HG03135 (cell line): ENCODE results near the gene SIGLEC7.

Source experiments
- ATAC-seq: cut with Tn5 transposase; IDR thresholded peaks from one replicate; pipeline ENCODE4 v1.9.1; 2021; ENCODE audit warnings: mild to moderate bottlenecking, moderate library complexity; ENCODE audit not compliant: unreplicated experiment

SIGLEC7 gene

DNA sequence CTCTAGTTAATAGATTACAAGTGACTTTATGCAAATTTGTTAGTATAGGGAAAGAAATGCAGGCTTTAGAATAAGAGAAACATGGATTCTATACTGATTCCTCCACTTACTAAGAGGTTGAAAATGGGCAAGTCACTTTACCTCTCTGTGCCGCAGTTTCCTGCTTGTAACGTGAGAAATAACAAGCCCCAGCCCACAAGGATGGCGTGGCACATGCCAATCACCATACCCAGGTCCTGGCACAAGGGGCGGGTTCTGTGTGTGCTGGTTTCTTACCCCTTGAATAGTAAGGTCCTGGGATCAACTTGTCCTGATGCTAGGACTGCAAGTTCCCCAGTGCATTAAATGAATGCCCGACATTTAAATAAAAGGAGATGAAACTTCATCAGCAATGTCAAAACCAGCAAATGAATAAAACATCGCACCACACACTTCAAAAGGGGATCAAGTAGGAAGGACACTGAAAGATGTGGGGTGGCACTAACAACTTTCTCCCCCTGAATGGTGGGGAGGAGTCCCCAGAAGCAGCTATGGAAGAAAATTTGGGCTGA, 25.3 kb upstream of the SIGLEC7 start:
- no peak for ATAC-seq

DNA sequence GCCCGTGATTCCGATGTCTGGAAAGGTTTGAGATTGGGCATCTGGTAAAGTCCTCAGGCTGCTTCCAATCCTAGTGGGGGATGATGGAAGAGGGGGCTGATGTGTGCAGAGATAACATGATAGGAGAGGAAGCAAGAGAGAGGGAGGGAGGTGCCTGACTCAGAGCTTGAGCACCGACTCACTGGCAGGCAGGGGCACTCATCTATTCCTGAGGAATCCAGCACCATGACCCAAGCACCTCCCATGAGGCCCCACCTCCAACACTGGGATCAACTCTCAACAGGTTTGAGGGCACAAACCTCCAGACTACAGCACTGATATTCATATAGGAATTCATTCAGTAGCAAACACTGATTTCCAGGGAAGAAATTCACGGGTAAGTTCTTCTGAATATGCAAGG, 23.0 kb upstream of the SIGLEC7 start:
- ATAC-seq, result no peak

DNA sequence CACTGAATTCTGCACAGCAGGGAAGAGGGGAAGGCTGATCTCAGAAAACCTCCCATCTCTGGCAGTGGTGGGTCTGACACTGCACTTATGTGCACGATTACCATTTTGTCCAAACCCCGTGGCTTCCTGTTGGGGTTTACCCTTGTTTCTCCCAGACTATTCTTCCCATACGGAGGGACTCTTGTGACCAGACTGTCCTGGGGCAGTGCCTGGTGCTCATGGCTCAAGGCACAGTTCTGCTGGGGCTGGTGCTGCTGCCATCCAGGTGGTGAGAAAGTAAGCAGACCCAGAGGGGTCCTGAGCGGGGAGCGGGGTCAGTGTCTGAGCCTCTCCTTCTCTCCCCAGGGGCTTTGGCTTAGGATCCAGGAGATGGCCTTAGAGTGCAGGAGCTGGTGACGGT, 22.5 kb upstream of the SIGLEC7 start:
- no peak for ATAC-seq

DNA sequence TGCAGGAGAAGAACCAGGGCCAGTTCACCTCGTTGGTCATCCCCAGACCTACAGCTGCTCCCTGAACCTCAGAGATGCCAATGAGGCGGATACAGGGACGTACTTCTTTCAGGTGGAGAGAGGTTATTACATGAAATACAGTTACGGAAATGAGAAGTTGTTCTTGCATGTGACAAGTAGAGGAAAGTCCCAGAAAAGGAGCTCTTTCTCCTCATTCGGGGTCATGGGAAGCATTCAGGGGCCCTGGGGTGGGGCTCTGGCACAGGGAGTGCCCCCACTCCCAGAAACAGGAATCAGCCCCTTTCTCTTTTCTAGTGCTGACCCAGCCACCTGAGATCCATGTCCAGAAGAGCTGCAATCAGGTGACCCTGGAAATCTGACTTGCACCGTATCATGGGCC, 21.9 kb upstream of the SIGLEC7 start:
- ATAC-seq, result no peak

DNA sequence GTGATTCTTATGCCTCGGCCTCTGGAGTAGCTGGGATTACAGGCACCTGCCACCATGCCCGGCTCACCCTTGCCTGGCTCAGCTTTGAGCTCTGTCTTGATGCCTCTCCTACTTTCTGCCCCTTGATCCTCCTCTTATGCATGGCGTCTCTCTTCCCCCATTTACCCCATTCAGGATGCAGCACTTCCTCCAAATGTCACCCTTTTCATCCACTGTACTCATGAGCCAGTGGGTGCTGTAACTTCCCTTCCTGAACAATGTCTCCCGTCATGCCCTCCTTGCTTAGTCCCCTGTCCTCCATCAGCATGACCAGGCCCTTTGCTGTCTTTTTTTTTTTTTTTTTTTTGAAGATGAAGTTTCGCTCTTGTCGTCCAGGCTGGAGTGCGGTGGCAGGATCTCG, 20.8 kb upstream of the SIGLEC7 start:
- no peak for ATAC-seq

DNA sequence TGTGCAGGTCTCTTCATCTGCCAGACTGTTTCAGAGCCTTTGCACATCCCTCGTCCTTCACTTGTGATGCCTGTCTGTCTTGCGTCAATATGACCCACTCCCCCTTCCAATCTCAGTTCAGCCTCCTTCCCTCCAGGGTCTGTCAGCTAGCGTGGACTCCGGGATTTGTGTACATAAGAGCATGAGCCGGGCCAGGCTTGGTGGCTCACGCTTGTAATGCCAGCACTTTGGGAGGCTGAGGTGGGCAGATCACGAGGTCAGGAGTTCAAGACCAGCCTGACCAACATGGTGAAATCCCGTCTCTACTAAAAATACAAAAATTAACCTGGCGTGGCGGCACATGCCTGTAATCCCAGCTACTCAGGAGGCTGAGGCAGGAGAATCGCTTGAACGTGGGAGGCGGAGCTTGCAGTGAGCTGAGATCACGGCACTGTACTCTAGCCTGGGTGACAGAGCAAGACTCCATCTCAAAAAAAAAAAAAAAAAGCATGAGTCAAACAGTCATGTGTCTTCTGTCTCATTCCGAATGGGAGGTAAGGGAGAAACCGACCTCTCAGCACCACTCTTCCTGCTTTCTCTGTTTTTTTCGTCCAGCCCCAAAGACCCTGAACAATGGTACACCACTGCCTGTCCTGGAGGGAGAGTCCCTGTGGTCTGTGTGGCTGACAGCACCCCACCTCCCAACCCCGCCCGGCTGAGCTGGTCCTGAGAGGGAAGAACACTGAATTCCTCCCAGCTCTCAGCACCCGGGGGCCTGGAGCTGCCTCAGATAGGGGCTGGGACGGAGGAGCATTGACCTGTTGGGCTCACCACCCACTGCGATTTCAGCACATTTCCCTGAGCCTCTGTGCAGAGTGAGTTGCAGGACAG, 19.8 kb upstream of the SIGLEC7 start:
- ATAC-seq, result no peak

DNA sequence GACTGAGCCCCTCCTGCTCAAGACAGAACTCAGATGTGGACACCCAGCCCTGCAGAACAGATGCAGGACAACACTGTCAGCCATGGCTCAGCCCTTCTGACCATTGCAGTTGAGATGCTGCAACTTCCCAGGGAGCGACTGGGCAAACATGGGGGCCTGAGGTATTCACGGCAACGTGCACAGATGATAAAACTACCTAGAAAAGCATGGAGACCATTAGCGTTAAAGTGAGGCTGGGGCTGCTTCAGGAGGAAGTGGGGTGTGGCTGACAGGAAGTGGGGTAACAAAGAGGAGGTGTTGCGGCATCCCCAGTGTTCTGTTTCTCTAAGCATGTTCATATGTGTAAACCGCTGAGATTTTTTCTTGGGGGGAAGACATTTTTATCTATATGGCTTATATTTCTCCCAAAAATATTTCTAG, 18.7 kb upstream of the SIGLEC7 start:
- ATAC-seq, result no peak

DNA sequence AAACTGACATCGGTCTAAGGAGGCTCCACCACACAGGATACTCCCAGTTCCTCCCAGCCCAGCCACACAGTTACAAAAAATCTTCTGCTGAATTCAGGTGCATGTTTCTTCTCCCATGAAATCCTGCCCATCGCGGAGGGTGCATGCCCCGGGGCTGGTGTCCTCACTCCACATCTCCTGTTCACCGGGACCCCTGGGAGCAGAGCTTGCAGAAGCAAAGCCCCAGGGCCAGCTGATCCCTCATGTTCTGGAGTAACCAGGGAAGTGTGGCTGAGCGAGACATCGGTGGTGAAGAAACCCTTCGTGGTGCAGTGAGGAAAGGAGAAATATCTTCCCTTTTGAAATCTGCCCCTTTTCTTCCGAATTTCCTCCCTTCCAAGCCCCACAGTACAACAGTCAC, 18.3 kb upstream of the SIGLEC7 start:
- no peak for ATAC-seq

DNA sequence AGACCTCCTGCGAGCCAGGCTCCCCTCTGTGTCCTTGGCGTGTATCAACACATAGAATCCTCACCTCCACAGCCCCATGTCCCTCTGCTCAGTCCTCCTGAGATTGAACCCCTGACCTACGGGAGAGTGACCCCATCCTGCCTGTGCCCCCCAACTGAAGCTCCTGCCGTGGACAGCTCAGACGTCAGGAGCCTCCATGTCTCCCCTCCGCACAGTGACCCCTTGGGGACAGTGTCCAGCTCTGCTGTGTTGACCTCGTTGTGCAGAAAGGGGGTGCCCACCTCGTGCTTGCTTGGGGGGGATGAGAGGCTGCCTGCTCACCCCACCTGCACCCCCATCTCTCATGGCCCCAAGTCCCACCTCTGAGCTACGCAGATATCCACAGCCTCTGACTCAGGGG, 17.9 kb upstream of the SIGLEC7 start:
- ATAC-seq, result no peak

DNA sequence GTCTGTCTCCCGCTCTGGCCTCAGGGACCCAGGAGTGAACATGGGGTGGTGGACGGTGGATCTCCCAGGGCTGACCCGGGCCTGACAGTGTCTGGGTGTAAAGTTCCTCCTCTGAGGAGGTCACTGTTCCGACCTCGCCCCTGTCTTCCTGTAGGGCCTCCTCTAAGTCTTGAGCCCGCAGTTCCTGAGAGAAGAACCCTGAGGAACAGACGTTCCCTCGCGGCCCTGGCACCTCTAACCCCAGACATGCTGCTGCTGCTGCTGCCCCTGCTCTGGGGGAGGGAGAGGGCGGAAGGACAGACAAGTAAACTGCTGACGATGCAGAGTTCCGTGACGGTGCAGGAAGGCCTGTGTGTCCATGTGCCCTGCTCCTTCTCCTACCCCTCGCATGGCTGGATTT, 17.4 kb upstream of the SIGLEC7 start, which contains the start of gene SIGLEC9:
TSS of gene SIGLEC9 (plus strand) at position 178 of the 400 bp plus-strand sequence. CDS start at position 247, 69 bp downstream.
- no peak for ATAC-seq

DNA sequence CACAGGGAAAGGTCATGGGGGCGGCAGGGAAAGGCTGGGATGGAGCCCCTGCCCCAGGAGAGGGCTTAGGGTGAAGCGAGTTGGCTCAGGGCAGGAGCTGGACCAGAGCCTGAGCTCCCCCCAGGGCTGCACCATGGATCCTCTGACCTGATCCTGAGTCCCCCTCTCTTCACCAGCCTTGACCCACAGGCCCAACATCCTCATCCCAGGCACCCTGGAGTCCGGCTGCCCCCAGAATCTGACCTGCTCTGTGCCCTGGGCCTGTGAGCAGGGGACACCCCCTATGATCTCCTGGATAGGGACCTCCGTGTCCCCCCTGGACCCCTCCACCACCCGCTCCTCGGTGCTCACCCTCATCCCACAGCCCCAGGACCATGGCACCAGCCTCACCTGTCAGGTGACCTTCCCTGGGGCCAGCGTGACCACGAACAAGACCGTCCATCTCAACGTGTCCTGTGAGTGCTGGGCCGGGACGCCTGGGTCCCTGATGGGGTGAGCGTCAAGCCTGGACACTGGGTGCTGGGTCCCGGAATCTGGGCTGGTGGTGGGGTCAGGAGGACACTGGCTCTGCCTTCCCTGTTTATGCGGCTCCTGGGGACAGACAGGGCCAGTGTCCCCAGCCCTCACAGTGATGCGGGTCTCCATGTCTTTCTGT, 16.6 kb upstream of the SIGLEC7 start:
- ATAC-seq, result no peak

DNA sequence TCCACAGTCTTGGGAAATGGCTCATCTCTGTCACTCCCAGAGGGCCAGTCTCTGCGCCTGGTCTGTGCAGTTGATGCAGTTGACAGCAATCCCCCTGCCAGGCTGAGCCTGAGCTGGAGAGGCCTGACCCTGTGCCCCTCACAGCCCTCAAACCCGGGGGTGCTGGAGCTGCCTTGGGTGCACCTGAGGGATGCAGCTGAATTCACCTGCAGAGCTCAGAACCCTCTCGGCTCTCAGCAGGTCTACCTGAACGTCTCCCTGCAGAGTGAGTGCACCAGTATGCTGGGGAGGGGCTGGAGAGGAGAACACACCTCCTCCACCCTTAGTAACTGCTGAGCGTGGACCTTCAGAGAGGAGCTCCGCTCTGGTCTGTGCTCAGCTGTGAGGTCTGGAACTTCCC, 15.1 kb upstream of the SIGLEC7 start:
- ATAC-seq, result no peak

DNA sequence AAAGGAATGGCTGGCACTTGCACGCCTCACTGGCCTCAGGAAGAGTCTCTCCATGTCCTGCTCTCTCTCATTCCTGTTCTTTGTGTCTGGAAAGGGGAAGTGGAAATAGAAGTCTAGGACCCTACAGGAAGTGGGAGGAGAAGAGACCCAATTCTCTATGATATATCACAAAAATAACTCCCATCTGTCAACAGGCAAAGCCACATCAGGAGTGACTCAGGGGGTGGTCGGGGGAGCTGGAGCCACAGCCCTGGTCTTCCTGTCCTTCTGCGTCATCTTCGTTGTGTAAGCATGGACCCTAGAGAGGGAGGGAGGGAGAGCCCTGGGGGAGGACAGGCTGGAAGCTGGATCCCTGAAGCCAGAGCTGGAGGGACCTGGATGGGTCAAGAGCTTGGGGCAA, 14.3 kb upstream of the SIGLEC7 start:
- ATAC-seq, result no peak

DNA sequence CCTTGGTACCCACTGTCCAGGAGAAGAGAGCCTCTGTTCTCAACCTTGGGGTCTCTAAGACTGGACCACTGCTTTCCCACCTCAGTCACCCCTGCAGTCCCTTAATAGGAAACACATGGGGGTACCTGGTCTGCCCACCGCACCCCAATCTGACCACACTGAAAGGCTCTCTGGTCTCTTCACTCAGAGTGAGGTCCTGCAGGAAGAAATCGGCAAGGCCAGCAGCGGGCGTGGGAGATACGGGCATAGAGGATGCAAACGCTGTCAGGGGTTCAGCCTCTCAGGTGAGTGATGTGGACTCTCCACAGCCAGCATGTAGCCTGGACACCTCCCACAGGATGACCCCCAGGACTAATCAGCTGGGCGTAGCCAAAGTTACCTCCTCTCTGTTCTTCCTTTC, 13.9 kb upstream of the SIGLEC7 start:
- no peak for ATAC-seq

DNA sequence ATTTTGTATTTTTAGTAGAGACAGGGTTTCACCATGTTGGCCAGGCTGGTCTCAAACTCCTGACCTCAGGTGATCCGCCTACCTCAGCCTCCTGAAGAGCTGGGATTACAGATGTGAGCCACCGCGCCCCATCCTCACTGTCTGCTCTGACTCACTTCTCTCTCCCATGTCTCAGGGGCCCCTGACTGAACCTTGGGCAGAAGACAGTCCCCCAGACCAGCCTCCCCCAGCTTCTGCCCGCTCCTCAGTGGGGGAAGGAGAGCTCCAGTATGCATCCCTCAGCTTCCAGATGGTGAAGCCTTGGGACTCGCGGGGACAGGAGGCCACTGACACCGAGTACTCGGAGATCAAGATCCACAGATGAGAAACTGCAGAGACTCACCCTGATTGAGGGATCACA, 12.4 kb upstream of the SIGLEC7 start:
- no peak for ATAC-seq

DNA sequence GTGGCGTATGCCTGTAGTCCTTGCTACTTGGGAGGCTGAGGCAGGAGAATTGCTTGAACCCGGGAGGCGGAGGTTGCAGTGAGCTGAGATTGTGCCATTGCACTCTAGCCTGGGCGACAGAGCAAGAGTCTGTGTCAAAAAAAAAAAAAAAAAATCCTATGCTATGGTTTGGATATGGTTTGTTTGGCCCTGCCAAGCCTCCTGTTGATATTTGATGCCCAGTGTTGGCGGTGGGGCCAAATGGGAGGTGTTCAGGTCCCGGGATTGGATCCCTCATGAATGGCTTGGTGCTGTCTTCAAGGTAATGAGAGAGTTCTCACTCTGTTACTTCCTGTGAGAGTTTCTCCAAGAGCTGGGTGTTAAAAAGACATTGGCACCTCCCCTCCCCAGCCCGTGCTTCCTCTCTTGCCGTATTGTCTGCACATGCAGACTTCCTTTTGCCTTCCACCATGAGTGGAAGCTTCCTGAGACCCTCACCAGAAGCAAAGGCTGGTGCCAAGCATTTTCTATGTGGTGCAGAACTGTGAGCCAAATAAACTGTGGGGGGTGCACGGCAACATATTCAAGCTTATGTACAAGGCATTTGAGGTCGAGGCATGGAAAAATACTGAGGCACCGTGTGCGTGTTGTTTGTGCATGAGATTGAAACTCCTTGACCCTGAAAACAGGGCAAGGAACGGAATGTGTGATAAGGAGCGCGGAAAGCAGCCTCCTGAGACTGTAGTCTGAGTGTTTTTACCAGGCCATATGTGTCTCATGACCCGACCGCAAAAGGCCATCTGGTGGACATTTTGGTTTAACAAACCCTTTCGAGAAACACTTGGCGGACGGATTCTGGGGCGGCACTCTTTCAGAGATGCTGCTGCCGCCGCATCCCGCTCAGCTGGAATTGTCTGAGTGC, 10.1 kb upstream of the SIGLEC7 start:
- ATAC-seq, result no peak

DNA sequence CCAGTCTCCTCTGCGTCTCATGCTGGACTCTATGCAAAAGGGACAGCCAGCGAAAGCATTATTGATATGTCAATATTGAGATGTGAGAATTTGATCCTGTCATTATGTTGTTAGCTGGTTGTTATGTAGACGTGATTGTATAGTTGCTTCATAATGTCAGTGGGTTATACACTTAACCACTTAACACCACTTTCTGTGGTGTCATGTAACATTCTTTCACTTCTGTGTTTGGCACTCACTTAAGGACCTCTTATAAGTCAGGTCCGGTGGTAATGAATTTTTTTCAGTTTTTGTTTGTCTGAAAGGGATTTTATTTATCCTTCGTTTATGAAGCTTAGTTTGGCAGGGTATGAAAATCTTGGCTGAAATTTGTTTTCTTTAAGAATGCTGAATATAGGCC, 7.1 kb upstream of the SIGLEC7 start:
- no peak for ATAC-seq

DNA sequence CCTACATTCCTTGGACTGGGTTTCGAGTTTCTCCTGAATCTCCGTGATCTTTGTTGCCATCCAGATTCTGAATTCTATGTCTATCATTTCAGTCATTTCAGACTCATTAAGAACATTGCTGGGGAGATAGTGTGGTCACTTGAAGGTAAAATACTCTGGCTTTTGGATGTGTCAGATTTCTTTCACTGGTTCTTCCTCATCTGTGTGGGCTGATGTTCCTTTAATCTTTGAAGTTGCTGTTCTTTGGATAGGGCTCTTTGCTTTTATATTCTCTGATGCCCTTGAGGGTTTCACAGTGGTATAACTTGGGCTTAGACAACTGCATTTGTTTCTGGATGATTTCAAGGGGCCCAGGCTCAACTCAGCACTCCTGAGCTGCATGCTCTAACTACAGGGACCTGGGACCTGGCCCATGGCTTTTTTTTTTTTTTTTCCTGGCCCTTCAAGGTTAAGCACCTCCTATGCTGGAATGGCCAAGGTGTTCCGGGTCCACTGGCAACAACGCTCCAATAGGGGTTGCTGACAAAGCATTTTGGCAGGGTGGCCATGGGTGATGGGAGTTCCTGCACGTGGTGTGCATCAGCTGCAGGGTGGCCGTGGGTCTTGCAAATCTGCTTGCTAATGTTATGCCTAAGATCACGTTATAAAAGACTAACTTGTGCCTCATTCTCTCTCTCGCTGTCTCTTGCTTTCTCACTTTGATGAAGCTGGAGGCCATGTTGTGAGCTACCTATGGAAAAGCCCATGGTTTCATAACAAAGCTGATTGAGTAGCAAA, 5.9 kb upstream of the SIGLEC7 start:
- no peak for ATAC-seq

DNA sequence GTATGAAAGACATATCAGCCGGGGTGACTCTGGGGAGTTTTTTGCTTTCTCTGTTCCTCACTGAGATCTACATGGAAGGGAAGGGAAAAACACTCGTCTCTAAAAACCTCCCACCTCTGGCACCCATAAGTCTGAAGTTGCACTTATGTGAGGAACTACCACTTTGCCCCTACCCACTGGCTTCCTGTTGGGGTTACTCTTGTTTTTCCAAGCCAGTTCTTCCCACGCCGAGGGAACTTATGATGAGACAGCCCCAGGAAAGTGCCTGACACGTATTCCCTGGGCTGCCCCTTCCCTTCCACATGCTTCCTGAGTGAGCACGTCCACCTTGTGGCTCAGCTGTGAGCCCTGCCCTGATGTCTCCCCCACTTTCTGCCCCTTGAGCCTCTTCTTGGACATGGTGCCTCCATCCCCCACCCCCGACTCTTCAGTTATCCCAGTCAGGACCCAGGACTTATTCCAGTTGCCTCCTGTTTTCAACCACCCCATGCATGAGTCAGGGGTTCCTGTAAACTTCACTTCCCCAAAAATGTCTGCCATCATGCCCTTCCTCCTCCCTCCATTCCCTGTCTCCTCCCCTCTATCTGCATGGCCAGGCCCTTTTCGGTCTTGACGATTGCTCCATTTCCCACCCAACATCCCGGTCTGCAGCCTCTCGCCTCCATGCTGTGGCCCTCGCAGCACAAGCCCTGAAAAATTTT, 5.1 kb upstream of the SIGLEC7 start:
- no peak for ATAC-seq
